Right renal pelvis (tissue), 4 donors: ENCODE data around the gene AMOTL2. TPM values are rescaled to one million over a fixed set of nuclear protein-coding genes. Genes with fewer than 3 reads are reported as not detected.

ENCODE experiments used
- DNase-seq, 4 donors: peaks; one replicate each; pipeline ENCODE4 v3.0.0-alpha.2; 2013; ENCODE audit warnings: low read depth in 4 of 4, low spot score in 3 of 4, missing footprints in 1 of 4
- polyA plus RNA-seq, 4 donors: library from polyadenylated mRNA; unstranded; fragments of 120-200 nt; gene quantifications; one replicate each; pipeline ENCODE4 v1.2.1, GENCODE V29; 2013; ENCODE audit not compliant: insufficient read length in 4 of 4

The AMOTL2 gene
- polyA plus RNA-seq: 10 to 100 TPM; 81.9 to 98.2 (median 93.6) TPM

DNA sequence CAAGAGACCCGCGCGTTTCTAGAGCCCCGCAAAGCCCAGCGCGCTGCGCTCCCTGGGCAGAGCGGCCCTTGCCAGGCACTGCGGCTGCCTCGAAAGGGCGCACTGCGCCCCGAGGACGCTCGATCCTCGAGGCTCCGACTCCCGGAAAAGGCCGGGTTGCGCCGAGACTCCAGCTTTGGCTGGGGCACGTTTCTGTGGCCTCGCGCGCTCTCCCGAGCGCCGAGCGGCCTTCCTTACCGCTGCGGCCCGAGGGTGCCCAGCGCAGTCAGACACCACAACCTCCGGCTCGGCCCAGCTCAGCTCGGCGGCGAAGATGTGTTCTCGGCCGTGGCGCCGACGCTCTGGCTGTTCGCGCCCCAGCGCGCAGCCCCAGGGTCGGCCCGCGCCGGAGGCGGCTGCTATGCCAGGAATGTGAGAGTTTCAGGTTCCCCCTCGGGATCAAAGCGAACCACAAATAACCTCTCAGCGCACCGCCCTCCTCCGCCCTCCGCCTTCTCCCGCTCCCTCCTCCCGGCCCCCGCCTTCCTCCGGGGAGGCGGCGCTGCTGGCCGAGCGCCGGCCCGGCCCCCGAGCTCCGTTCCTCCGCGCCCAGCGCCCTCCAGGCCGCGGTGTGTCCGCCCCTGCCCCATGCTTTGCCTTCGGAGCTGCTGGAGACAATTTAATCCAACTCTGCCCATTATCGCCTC is at the start of gene AMOTL2:
TSS of gene AMOTL2 (minus strand) at position 343 of the 686 bp plus-strand sequence. CDS start 3,014 bp downstream, outside the sequence.
- DNase-seq: peak; percentile 87 to 96 (median 92)

GRCh38 chr3:134423153-134423552 is 48.9 kb upstream of the AMOTL2 start:
- no peak for DNase-seq

DNA sequence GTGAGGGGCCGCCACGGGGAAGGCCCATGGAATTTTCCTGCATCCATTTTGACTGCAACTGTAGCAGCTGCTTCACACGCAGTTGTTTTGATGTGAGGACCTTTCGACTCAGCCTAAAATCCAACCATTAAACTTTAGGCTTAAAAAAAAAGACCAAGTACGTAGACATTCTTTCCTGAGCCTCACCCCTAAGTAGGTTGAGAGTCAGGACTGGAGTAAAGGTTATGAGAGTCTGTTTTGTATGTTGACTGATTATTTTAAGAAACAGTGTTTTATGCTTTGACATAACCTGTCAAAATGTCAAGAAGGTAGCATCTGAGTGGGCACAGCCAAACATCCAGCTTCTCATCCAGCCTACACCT is 45.7 kb upstream of the AMOTL2 start:
- no peak for DNase-seq

DNA sequence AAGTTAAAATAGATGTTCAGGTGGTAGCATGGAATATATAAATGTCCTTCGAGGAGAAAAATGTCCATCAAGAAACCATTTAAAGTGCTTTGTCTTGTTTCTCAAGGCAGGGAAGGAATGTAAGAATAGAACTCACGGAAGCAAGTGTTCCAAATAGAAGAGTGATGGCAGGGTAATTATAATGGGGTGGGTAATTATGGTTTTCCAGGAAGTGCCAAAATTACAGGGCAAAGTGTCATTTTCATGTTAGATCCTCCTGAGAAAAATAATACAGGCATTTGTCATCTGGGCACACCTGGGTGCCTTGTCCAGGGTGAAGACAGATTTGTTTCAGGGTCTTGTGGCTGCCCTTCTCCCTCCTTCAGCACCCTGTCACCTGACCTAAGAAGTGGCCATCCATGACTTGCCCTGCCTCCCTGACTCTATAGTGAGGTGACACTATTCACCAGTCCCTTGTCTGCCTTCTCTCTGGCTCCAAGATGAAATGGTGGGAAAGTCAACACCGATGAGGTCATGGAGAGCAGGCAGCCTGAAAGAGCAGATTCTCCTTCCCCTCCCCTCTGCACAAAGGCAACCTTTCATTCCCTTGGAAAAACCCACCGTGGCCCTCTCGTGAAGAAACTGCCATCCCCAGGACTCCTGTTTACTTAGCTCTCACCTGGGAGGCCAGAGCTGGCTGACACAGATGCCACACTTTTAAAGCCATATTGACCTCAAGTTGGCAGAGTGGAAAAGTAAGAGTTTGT is 45.1 kb upstream of the AMOTL2 start:
- DNase-seq: no peak

- no peak for DNase-seq
Measured at GRCh38 chr3:134409041-134409440, 34.8 kb upstream of the AMOTL2 start.

DNA sequence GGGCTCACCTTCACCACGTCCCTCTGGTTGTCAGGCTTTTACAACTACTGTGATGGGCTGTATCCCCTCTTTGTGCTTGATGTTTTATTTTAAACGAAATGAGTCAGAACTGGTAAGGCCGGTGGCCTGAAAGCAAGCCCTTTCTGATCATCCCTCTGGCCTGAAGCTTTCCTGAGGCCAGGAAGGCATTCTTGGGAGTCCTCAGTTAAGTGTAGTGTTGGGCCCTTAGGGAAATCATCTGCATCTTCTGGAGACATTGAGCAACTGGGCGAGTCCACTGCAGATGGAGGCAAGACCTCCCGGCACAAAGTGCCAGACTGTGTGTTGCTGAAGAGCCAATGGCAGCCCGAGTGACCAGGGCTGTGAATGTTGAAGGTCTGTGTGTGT is 33.0 kb upstream of the AMOTL2 start:
- no peak for DNase-seq

DNA sequence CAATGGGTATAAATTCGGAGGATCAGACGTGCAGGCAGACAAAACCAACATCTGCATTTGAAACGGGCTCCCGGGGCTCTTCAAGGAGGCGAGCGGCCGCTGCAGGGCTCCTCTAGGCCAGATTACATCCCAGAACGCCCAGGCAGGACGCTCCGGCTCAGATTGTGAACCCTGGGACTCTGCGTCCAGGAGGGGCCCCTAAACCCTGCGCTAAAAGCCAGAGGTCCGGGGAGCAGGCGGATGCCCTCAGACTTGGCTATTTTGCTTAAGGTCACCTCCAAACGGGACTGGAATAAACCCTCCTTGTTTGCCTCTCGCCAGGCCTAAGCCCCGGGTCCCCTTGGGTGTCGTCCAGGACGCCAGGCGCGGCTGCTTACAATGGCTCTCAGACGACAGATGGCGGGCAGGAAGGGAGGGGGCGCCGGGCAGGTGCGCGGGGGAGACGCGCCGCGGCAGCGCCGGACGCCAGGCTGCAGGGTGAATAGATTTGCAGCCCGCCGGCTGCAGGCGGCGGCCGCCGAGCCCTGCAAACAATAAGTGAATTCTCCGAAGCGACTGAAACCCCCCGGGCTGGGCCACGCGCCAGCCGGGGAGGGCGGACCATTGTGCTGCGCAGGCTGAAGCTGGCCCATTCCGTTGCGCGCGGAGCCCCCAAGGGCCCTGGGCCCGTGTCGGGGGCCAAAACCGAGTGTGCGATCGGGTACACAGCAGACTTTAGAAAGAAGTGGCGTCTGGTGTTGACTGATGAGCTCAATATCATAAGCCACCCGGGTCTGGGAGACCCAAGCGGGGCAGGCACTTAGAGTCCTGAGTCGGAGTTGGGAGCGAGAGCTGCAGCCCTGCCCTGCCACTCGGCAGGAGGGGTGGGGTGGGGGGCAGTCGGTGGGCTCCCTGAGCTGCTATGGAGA is 32.3 kb upstream of the AMOTL2 start:
- DNase-seq: peak in 2 of 4 donors; percentile 47 to 55

DNA sequence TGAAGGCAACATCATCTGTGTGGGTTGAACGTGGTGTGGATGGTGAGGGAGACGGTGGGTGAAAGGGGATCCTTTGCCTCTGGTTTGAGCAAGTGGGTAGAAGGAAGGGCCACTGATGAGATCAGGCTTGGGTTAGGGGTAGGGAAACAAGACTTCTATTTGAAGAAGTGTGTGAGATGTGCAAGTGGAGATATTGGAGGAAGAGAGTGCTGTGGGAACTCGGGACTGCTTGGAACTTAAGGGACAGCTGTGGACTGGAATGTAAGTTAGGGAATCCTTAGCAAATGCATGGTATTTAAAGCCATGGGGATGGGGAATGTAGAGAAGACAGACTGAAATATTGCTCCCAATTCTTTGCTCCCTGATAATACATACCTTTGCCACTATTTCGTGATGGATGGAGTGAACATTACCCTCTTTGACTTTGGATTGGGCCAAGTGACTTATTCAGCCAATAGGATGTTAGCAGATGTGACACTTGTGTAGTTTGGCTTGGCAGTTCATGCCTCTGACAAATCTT is 30.2 kb upstream of the AMOTL2 start:
- no peak for DNase-seq

DNA sequence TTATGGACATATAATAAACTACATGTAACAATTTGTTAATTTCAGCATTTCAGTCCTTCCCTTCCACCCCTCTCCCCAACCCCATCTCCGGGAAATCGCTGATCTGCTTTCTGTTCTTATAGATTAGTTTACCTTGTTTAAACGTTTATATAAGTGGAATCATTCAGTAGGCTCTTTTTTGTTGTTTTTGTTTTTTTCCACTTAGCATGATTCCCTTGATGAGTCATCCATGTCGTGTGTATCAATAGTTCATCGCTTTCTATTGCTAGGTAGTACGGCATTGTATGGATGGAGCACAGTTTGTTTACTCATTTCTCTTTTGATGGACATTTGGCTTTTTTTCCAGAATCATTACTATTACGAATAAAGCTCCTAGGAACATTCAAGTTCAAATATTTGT is 23.5 kb upstream of the AMOTL2 start:
- no peak for DNase-seq

DNA sequence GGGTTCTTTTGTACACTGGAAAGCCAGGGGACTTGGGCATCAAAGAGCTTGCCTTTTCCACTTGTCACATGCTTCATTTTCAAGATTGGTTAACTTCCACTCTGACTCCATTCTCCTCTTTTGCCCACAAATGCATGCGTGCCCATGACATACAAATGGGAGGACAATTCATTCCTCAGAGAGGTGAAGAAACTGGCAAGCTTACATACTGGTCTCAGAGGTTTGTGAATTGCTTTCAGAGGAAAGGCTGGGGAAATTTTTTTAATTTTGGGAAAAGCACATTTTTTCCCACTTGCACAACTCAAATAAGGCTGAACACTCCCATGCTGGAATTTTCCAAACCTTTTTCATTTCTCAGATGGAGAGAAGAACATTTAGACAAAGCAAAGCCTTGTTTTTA is 20.9 kb upstream of the AMOTL2 start:
- no peak for DNase-seq

GRCh38 chr3:134394380-134394779 is 20.1 kb upstream of the AMOTL2 start:
- no peak for DNase-seq

GRCh38 chr3:134393074-134393473 is 18.8 kb upstream of the AMOTL2 start:
- no peak for DNase-seq

- no peak for DNase-seq
Measured at GRCh38 chr3:134392336-134392983, 18.2 kb upstream of the AMOTL2 start.

DNA sequence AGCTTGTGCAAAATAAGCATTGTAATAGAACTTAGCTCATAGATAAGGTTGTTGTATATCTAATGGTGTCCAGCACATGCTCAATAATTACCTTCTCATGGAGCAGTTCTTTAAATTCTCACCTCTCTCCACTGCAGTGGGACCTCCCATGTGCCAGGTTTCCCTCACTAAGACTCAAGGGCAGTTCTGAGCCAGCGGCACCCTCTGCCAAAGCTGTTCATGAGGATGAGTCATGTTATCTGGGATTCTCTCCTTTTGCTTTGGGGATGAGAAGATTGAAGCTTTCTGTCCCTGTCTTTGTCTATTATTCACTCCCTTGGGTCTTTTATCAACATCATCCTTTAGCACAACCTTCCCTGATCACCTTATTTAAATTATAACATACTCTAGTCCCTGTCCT is 15.6 kb upstream of the AMOTL2 start:
- DNase-seq: no peak

DNA sequence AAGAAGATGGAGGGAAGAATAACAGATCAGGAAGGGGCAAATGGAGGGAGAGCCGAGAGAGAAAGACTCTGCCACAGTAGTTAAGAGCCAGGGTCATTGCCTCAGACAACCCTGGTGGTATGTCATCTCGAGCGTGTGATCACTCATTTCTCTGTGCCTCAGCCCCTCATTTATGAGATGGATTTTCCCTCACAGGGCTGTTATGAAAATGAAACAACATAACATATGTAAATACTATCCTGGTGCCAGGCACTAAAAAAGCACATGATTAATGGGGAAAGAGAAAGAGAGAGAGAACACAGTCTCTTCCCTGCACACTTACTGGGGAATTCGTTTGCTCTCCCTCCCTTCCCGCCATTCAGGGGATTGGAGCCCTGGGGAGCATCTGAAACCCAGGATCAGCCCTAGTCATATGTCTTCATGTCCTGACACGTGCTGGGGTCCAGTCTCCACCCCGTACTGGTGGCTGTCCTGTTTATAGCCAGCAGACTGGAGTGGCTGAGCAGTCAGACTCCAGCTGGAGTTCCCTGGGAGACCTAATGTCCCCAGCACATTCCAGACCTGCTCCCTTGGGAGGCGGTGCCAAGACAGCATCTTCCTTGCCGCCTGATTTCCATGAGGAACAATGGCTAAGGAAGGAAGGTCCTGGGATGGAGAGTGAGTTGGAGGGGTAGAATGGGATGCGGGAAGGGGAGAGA is 14.7 kb upstream of the AMOTL2 start:
- DNase-seq: no peak

- no peak for DNase-seq
Measured at GRCh38 chr3:134388292-134388691, 14.0 kb upstream of the AMOTL2 start.

- no peak for DNase-seq
Measured at GRCh38 chr3:134387293-134387692, 13.0 kb upstream of the AMOTL2 start.

DNA sequence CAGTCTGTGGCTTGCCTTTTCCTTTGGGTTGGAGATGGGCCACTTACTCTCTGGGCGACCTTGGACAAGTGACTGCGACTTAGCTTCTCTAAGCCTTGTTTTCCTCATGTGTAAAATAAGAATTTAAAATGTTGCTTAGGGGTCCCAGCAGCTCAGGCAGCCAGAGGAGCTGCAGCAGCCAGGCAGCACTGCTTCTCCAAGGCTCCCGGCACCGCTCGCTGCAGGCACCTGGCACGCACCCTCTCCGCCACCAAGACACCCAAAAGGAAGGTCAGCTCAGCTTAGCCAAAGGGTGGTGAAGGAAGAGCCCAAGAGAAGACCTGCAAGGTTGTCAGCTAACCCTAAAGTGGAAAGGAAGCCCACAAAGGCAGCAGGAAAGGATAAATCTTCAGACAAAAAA is 10.7 kb upstream of the AMOTL2 start:
- no peak for DNase-seq

DNA sequence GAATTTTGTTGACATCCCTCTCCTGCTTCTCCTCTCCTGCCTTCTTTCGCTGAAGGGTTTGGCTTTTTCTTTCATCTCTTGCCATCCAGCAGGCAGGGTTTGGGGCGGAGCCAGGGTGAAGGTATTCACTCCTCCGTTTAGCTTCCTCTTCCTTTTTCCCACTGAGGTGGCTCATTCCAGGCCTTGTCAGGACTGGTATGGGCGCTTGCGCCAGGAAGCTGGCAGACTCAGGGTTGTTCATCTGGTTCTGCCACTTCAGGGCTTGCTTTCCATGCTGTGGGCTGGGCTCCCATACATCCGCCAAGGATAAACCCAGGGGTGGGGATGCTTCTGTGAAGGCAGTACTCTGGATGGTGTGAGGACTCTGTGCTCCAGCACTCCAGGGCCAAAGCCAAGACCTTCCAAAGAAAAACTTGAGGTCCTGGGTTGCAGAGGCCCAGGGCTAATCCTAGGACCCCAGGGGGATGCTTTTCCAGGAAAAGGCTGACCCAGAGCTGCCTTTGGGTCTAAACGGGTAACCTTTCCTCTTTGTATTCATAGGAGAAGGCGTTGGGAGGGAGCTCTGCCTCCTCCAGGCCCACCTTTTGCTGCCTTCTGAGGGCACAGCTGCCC is 7.7 kb upstream of the AMOTL2 start:
- no peak for DNase-seq
